Endodermal cell (in vitro differentiated cells): ENCODE data around the gene PDGFC. TPM values are rescaled to one million over a fixed set of nuclear protein-coding genes. Genes with fewer than 3 reads are reported as not detected.

ENCODE experiments used
- DNase-seq: peaks from one replicate; pipeline ENCODE4 v3.0.0-alpha.2; 2017
- H3K27ac ChIP-seq: 2 replicates; pipeline ENCODE4 v1.5.1; 2013; ENCODE audit warnings: mild to moderate bottlenecking, low read depth, low read length, moderate library complexity
- H3K27me3 ChIP-seq: 2 replicates; pipeline ENCODE4 v1.6.1; 2013; ENCODE audit warnings: mild to moderate bottlenecking, low read length, moderate library complexity; ENCODE audit not compliant: insufficient read depth, control insufficient read depth, poor library complexity, severe bottlenecking
- H3K36me3 ChIP-seq: 2 replicates; pipeline ENCODE4 v1.7.0; 2013; ENCODE audit warnings: mild to moderate bottlenecking, low read length, moderate library complexity; ENCODE audit not compliant: control insufficient read depth, insufficient read depth
- H3K4me1 ChIP-seq: one replicate; pipeline ENCODE4 v1.7.0; 2013; ENCODE audit warnings: low read length; ENCODE audit not compliant: control insufficient read depth, insufficient read depth
- H3K4me3 ChIP-seq: 2 replicates; pipeline ENCODE4 v1.5.1; 2013; ENCODE audit warnings: mild to moderate bottlenecking, low read length, moderate library complexity
- H3K9ac ChIP-seq: 2 replicates; pipeline ENCODE4 v1.6.1; 2013; ENCODE audit warnings: mild to moderate bottlenecking, low read length, moderate library complexity; ENCODE audit not compliant: poor library complexity, severe bottlenecking; ENCODE audit errors: extremely low read depth
- H3K9me3 ChIP-seq: 2 replicates; pipeline ENCODE4 v1.6.1; 2013; ENCODE audit warnings: mild to moderate bottlenecking, low read length, moderate library complexity; ENCODE audit not compliant: control insufficient read depth
- H3K27ac Mint-ChIP-seq: 2 replicates; pipeline ENCODE4 v1.8.0; 2020; ENCODE audit warnings: mixed read lengths
- H3K27me3 Mint-ChIP-seq: 2 replicates; pipeline ENCODE4 v1.8.0; 2021; ENCODE audit warnings: mild to moderate bottlenecking, mixed read lengths; ENCODE audit not compliant: insufficient read depth
- H3K36me3 Mint-ChIP-seq: 2 replicates; pipeline ENCODE4 v1.8.0; 2020; ENCODE audit warnings: low read depth, mixed read lengths
- H3K4me1 Mint-ChIP-seq: 2 replicates; pipeline ENCODE4 v1.8.0; 2020; ENCODE audit warnings: mixed read lengths
- H3K4me3 Mint-ChIP-seq: 2 replicates; pipeline ENCODE4 v1.8.0; 2020; ENCODE audit warnings: mild to moderate bottlenecking, moderate library complexity, mixed read lengths
- H3K9me3 Mint-ChIP-seq: 2 replicates; pipeline ENCODE4 v1.8.0; 2020; ENCODE audit warnings: mild to moderate bottlenecking, mixed read lengths
- CTCF ChIP-seq: fragments of 200-600 bp; sonication (generic); conservative IDR thresholded peaks from 2 replicates; pipeline ENCODE4 v1.5.0; 2021; ENCODE audit warnings: antibody characterized with exemption, mild to moderate bottlenecking
- WGBS, 2 experiments: methylation state at CpG; one replicate each; pipeline versions ENCODE4 v1.1.5 to v1.1.7; 2013; ENCODE audit warnings: missing lambda C conversion rate in 2 of 2, mixed read lengths in 1 of 2; ENCODE audit not compliant: insufficient coverage in 1 of 2, insufficient read length in 1 of 2; 5-methylcytosine and 5-hydroxymethylcytosine counted together
- total RNA-seq, 2 donors: library from RNA; stranded (reverse); fragmentation: NEBNext Ultra II Directional in 1 of 2; extraction: Animal tissue kit (Norgen Biotek cat#: 25700) in 1 of 2; gene quantifications; 2 replicates in 1 of 2; 3 replicates in 1 of 2; pipeline ENCODE4 v1.2.1, GENCODE V29; 2021

The PDGFC gene
- total RNA-seq, 2 donors from 2014 or later: 5.5 to 6.8 TPM

GRCh38 chr4:156788782-156789181, 182.8 kb downstream of the PDGFC start:
- Mint-ChIP-seq H3K4me1 (no peaks in the 10 kb centered on the region), H3K27ac (no peak overlapping the region), H3K4me3 (no peak overlapping the region), H3K27me3 (no peaks in the 10 kb centered on the region), H3K9me3 (no peaks in the 10 kb centered on the region), H3K36me3 (no peaks in the 10 kb centered on the region)
- Histone ChIP-seq H3K9ac (no peak overlapping the region), H3K36me3 (no peaks in the 10 kb centered on the region), H3K4me1 (no peaks in the 10 kb centered on the region), H3K4me3 (no peak overlapping the region), H3K27ac (no peak overlapping the region), H3K9me3 (no peaks in the 10 kb centered on the region), H3K27me3 (no peaks in the 10 kb centered on the region)
- TF ChIP-seq CTCF: no peak
- no peak for DNase-seq

- H3K27ac ChIP-seq: no peak overlapping the region
- Mint-ChIP-seq H3K9me3 (no peaks in the 10 kb centered on the region), H3K27me3 (no peaks in the 10 kb centered on the region), H3K36me3 (no peaks in the 10 kb centered on the region), H3K27ac (no peak overlapping the region), H3K4me3 (no peak overlapping the region), H3K4me1 (no peaks in the 10 kb centered on the region)
- H3K36me3 ChIP-seq: no peaks in the 10 kb centered on the region
- DNase-seq: no peak
- H3K4me1 ChIP-seq: no peaks in the 10 kb centered on the region
- H3K9ac ChIP-seq: no peak overlapping the region
- H3K27me3 ChIP-seq: no peaks in the 10 kb centered on the region
- TF ChIP-seq CTCF: no peak
- H3K4me3 ChIP-seq: no peak overlapping the region
- H3K9me3 ChIP-seq: no peaks in the 10 kb centered on the region
Observed at GRCh38 chr4:156786713-156787112, 184.9 kb downstream of the PDGFC start.

GRCh38 chr4:156784970-156785369, 186.6 kb downstream of the PDGFC start:
- no peaks in the 10 kb centered on the region for H3K9me3 Mint-ChIP-seq
- Histone ChIP-seq H3K4me1 (no peaks in the 10 kb centered on the region), H3K9me3 (no peaks in the 10 kb centered on the region), H3K9ac (no peak overlapping the region), H3K27me3 (no peaks in the 10 kb centered on the region), H3K4me3 (no peak overlapping the region), H3K36me3 (no peaks in the 10 kb centered on the region), H3K27ac (no peak overlapping the region)
- H3K27me3 Mint-ChIP-seq: no peaks in the 10 kb centered on the region
- no peak overlapping the region for H3K27ac Mint-ChIP-seq
- no peaks in the 10 kb centered on the region for H3K36me3 Mint-ChIP-seq
- no peak for TF ChIP-seq CTCF
- no peak overlapping the region for H3K4me3 Mint-ChIP-seq
- H3K4me1 Mint-ChIP-seq: no peaks in the 10 kb centered on the region
- no peak for DNase-seq
- 95 to 100% methylated on average over 1 to 3 of the region's 3 CpGs for WGBS, 2 experiments
